Stimulated activated CD8-positive, alpha-beta memory T cell treated with anti-CD3 and anti-CD28 coated beads, Interleukin-7, amount 100 ng/mL, for 24 hours (primary cell): ENCODE data around the gene KCNG2.

ENCODE experiments used
- DNase-seq: peaks from one replicate; pipeline ENCODE4 v3.0.0-alpha.2; 2020; ENCODE audit warnings: low read depth

KCNG2 gene

DNA sequence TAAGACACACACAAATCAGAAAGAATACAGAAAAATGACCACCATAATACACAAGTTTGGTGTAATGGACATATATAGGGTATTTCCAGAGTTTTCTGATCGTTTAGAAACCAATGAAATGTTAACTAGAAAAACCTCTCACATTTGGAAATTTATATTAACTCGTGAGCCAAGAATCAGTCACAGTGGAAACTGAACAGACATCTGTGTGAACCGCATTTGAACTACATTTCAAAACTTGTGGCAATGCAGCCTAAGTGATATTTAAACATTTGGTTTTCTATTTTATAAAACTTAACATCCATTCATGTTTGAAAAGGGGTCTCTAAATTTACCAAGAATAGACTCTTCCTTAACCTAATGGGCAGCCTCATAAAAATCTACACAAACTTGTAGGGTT is 29.0 kb upstream of the KCNG2 start:
- no peak for DNase-seq

DNA sequence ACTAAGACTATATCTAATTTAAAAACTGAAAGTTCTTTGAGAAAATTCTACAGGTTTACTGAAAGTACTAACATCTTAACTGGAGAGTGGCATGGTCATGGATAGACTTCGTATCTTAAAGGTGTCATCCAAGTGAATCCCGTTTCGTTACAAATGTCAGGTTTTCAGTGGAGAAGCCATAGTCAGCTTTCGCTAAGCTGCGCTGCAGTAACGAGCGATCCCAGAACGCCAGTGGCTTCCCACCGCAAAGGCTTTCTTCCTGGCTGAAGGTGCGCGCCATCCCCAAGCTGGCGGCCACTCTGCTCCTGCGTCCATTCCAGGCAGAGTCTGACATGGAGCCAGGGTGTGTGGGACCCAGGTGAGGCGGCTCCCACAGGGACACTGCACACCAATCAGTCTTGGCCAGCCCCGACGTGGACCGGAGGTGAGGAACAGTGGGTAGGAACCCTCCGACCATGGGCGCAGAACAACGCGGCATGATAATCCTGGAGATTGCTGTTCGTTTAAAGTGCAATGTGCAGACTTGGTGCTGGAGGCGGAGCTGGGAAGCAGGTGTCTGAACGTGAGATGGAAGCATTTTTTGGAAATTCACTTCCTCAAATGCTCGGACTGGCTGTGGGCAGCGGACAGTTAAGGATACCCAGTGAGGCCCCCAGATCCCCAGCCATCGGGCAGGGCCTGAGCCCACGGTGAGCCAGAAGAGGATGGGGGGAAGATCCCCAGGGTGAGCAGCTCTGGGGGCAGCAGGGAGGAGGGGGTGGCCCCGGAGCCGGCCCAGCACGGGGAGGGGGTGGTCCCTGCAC is 27.8 kb upstream of the KCNG2 start:
- DNase-seq, result no peak

DNA sequence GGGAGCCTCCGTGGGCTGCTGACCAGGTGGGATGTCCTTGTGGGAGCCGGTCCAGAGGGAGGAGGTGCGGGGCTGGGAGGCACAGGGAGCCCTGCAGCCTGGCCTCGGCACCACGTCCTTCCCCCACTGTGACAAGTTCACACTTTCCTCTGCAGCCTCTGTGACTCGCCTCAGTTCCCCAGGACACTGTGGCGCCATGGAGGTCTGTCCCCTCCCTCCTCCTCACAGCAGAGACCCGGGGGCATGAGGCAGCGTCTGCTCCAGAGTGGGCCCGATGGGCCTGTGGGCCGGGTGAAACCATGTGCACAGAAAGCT is 27.3 kb upstream of the KCNG2 start:
- no peak for DNase-seq

DNA sequence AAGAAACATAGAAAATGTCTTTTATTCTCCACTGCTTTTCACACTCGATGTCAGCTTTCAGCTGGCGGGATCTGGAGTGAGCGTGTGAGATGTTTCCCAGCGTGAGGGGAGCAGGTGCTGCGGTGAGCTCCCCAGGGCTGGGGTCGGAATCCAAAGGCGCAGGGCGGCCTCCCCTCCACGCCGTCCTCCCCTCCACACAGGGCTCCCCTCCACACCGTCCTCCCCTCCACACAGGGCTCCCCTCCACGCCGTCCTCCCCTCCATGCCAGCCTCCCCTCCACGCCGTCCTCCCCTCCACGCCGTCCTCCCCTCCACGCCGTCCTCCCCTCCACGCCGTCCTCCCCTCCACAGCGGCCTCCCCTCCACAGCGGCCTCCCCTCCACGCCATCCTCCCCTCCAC is 26.9 kb upstream of the KCNG2 start:
- no peak for DNase-seq

DNA sequence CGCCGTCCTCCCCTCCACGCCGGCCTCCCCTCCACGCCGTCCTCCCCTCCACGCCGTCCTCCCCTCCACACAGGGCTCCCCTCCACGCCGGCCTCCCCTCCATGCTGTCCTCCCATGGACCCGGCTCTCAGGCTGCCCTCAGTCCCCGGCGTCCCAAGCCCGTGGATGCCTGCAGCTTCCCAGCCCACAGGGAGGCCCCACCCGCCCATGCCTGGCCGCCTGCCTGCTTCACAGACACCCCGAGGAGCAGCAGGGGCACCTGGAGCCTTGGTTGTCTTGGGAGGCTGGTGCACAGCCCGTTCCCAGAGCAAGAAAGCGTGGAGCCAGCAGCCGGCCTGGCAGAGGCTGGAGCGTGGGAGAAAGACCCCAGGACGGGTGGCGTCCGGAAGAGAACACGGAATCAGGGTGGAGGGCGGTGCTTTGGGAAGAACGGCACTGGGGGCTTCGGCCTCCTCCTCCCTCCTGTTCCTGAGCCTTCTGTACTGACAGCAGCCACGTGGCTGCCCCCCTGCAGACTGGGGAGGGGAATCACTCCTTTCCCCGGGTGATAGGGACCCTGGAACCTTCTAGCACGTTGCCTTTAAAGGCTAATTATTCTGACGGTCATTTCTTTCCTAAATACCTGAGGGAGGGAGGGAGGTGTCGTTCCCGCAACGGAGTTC is 26.2 kb upstream of the KCNG2 start:
- no peak for DNase-seq

DNA sequence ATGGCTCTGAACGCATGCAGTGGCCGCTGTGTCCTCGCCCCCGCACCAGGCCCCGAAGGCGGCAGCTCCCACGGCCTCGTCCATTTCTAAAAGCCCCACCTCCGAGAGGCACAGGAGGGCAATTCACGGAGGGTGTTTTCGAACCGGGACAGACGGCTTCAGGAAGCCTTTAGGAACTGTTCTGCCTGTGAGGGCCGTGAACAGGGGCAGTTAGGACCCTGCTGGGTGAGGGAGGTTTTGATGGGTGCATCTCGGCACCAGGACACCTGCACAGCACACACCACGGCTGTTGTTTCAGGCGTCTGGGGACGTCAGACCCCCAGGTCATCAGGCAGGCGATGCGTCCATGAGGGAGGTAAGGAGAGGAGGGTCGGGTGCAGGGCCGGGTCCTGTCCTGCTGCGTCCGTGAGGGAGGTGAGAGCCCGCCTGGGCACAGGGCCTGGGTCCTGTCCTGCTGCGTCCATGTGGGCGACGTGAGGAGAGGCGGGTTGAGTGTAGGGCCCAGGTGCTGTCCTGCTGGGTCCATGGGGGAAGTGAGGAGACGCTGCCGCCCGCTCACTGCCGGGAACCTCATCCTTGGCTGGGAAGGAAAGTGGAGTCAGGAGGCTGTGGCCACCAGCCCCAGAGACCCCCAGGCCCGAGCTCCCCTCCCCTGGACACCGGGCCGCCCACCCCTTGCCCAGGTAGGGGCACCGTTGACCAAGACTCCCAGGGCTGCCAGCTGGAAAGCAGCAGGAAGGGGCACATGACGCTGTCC is 25.5 kb upstream of the KCNG2 start:
- DNase-seq, result no peak

DNA sequence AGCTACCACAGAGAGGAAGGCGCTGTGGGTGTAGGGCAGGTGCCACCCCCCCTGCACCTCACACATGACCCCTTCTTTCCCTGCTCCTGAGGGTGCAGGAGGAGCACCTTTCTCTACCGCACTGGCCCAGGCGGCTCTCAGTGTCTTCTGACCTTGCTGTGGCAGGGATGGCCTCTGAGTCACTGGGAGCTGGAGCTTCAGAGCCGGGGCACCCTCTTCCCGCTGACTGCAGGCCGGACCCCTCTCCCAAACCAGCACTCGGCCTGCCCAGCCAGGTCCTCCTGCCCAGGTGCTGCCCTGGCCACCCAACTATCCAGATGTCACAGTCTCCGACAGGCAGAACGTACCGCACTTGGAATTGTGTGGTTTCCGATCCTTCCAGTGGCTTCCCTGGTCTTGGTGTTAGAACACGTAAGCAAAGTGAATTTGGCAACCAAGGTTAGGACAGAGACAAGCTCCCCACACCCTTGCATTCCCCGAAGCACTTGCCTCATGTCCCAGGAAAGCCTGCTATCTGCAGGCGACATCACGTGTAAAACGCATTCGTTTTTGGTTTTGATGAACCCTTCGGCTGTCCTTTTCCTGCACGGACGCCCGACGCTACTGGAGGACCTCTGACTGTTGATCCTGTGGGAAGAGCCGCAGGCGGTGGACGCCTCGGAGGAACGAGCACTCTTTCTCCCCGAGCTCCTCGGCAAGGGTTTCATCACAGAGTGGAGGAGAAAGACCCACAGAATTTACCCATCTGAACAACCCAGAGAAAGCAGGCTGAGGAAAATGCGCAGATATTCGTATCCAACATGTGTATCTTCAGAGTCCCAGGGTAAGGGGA is 24.7 kb upstream of the KCNG2 start:
- no peak for DNase-seq

DNA sequence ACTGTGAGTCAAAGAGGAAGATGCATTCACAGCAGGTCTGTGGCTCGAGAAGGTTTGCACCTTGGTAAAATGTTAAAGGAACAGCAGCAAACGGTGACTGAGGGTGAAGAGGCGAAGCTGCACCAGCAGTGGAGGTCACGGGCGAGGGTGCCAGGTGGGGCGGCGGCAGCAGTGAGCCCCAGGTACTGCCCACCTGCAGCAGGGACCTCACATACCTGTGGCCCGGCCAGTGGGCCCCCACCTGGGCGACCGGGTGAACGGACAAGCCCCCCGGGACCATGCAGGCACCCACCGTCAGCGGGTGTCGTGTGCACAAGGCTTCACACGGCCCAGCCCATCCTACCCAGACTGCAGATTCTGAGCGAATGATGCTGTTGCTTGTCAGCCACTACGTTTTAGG is 23.6 kb upstream of the KCNG2 start:
- DNase-seq, result no peak

- DNase-seq, result no peak
Measured at GRCh38 chr18:79775441-79776221, 22.1 kb upstream of the KCNG2 start.

- no peak for DNase-seq
Measured at GRCh38 chr18:79776674-79777073, 21.1 kb upstream of the KCNG2 start.

DNA sequence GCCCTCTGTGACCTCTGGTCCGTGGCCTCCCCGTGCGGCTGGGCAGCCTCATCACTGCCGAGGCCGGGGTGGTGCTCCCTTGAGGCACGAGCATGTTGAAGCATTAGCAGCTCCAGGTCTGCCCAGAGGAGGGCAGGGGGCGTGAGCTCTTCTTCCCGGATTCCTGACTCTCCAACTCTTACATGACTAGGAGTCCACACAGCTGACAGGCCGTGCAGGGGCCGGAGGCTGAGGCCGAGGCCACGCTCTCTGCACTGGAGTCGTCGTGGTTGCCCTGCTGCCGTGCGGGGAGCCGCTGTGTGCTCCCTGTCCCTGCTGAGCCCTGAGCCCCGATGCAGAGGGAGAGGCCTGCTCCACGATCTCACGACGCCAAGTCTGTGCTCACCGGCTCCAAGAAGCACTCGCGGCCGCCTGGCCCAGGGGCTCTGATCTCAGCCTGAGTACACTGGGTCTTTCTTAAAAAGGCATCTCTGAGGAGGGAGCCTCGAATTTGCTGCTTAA is 19.4 kb upstream of the KCNG2 start:
- no peak for DNase-seq

DNA sequence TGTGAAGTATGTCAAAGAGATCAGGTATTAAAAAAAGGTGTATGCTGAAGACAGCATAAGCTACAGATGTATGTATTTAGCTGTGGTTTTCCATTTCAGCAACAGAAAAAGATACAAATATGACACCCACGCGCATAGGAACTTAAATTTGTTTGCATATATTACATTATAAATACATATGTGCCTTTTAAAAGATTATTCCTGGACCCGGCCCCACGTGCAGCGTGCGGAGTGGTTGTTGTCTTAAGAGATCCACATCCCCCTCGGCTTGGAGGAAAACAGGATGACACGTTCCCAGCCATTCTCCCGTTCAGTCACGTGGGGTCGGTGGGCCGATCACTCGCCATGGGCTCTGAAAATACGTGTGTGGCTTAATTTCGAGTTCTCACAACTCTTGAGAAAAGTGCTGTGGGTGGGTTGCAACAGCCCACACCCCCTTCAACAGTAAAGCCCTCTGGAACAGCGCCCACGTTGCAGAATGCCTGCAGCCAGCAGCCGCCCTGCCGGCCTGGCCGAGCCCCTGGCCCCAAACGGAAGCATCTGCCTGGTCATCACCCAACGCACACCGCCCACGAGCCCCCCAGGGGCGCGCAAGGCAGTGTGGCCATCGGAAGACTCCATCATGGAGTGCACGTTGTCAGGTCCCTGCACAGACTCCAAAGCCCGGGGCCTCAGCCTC is 18.6 kb upstream of the KCNG2 start:
- DNase-seq, result no peak

DNA sequence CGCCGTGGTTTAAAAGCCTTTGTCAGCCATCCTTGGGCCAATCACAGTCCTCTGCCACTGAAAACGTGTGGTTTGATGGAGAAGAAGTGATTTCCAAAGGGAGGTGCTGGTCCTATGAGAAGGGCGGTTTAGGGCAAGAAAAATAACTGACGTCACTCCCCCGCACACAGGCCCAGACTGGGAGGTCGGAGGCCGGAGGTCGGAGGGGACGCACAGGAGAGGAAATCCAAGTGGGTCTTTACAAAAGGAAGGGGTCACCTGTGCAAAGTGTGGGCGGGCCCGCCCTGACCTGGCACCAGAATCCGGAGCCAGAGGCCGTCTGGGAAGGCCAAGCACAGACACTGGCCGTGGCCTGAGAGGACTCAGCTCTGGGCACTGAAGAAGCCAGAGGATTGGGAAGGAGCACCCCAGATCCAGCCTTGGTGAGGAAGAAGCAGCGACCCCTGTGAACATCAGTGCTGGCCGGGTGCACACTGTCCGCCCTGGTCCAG is 18.0 kb upstream of the KCNG2 start:
- DNase-seq, result no peak

GRCh38 chr18:79780547-79780946 is 17.2 kb upstream of the KCNG2 start:
- DNase-seq, result no peak

GRCh38 chr18:79781331-79781941 is 16.3 kb upstream of the KCNG2 start:
- no peak for DNase-seq

- DNase-seq, result no peak
Measured at GRCh38 chr18:79782566-79783308, 15.0 kb upstream of the KCNG2 start.

GRCh38 chr18:79784071-79784913 is 13.4 kb upstream of the KCNG2 start:
- no peak for DNase-seq

- DNase-seq, result no peak
Measured at GRCh38 chr18:79784965-79785770, 12.6 kb upstream of the KCNG2 start.
